Activated CD4-positive, alpha-beta T cell treated with anti-CD3 and anti-CD28 coated beads for 36 hours (primary cell): Measurements from ENCODE around the gene HCST. TPM values are rescaled to one million over a fixed set of nuclear protein-coding genes. Genes with fewer than 3 reads are reported as not detected.
"Not testable (repeated sequence)": the region's sequence is repeated elsewhere in the genome, so short reads cannot be mapped to it uniquely, and the experiment has no call there.

Source experiments
- ATAC-seq: fragments of 200-7000 bp; cut with Tn5 transposase; one replicate; pipeline ENCODE4 v1.10.0; 2021; ENCODE audit warnings: mild to moderate bottlenecking, moderate library complexity
- CTCF ChIA-PET: fragments of 350-600 bp; sonication (Branson Sonifier 250); formaldehyde crosslinking; loops from one replicate; lab custom pipeline; 2021; ENCODE audit warnings: antibody characterized with exemption; lab: Charles Lee
- POLR2A ChIA-PET: fragments of 350-600 bp; sonication (Branson Sonifier 250); formaldehyde crosslinking; loops from one replicate; lab custom pipeline; 2021; ENCODE audit warnings: antibody characterized with exemption, inconsistent platforms; lab: Charles Lee
- DNase-seq: peaks from one replicate; pipeline ENCODE4 v3.0.0-alpha.2; 2020
- H3K27ac Mint-ChIP-seq: one replicate; pipeline ENCODE4 v1.8.0; 2021; ENCODE audit warnings: mixed read lengths
- H3K27me3 Mint-ChIP-seq: one replicate; pipeline ENCODE4 v1.8.0; 2021; ENCODE audit warnings: mixed read lengths
- H3K36me3 Mint-ChIP-seq: one replicate; pipeline ENCODE4 v1.8.0; 2021; ENCODE audit warnings: low read depth, mixed read lengths
- H3K4me1 Mint-ChIP-seq: one replicate; pipeline ENCODE4 v1.8.0; 2021; ENCODE audit warnings: mixed read lengths
- H3K4me3 Mint-ChIP-seq: one replicate; pipeline ENCODE4 v1.8.0; 2021; ENCODE audit warnings: mild to moderate bottlenecking, moderate library complexity, mixed read lengths
- H3K9me3 Mint-ChIP-seq: one replicate; pipeline ENCODE4 v1.8.0; 2021; ENCODE audit warnings: low read depth, mixed read lengths
- intact Hi-C, 2 experiments: fragments of 100-400 bp; cut with DNase I in 1 of 2; cut with micrococcal nuclease in 1 of 2; formaldehyde crosslinking; loops; one replicate each; pipeline versions ENCODE4 v1.14.2 to v1.15.1; 2022 to 2024; cut with DNase I, micrococcal nuclease
- total RNA-seq, 2 experiments: library from RNA; stranded (reverse); gene quantifications; one replicate each; pipeline ENCODE4 v1.2.3, GENCODE V29; 2021

HCST gene
- total RNA-seq, 2 experiments from 2014 or later: 27.0 to 32.7 TPM

GRCh38 chr19:35879770-35880317, 22.5 kb upstream of the HCST start:
- Mint-ChIP-seq H3K36me3 (no peaks in the 10 kb centered on the region), H3K4me3 (no peak overlapping the region), H3K9me3 (no peaks in the 10 kb centered on the region), H3K27me3 (peaks cover 16% of the 10 kb centered on the region), H3K27ac (no peak overlapping the region), H3K4me1 (peaks cover 2% of the 10 kb centered on the region)
- ATAC-seq (peak; percentile 73), DNase-seq (peak; percentile 93)
- ChIA-PET CTCF (interaction anchor here (0.7 to 5.5 kb wide), 5 partner anchors 11 to 129 kb away, joined by 3 to 52 read pairs (median 3); no protein-coding TSS in a partner anchor), POLR2A (interaction anchor here (0.5 to 1.1 kb wide), 3 partner anchors 10 to 335 kb away, joined by 3 to 10 read pairs (median 4); partner anchors contain the start of genes KIRREL2 and ZNF146)
- intact Hi-C loops: loop anchor here in 1 of 2 experiments (1.0 to 5.0 kb wide), 3 partner anchors 11 to 188 kb away; no protein-coding TSS in a partner anchor

DNA sequence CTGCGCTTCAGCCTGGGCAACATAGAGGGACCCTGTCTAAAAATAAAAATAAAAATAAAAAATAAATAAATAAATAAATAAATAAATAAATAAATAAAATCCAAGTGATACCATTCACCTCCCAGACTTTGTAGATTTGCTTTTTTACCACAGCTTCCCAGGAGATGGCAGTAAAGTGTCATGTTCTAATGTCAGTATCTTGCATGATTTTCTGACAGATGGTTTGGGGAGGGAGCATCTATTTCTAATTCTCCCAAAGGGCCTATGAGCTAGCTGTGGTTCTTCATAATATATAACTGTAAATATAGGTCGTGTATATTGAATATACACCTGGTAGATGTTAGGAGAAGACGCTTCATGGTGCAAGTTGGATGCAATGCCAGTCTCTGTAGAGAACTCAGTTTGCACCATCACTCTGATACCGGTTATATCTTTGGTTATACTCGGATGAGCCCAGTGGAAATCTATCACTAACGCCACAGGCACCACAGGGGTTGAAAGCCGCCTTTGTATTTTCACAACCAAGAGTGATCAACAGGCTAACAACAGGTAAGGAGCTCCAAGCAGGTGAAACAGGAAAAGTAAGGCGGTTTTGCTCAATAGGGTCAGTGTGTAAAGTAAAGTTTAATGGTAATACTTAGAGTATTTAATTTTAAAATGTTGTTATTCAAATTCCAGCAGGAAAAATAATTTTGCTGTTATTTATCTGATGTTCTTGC, 20.1 kb upstream of the HCST start:
- intact Hi-C loops: loop anchor here (1.0 to 5.0 kb wide), 3 partner anchors 17 to 190 kb away; no protein-coding TSS in a partner anchor
- ChIA-PET POLR2A (no interaction called here), CTCF (interaction anchor here (0.6 to 5.5 kb wide), 8 partner anchors 16 to 177 kb away, joined by 3 to 52 read pairs (median 3); no protein-coding TSS in a partner anchor)
- H3K36me3 Mint-ChIP-seq: peaks cover 11% of the 10 kb centered on the region
- peaks cover 2% of the 10 kb centered on the region for H3K4me1 Mint-ChIP-seq
- peak; percentile 53 for ATAC-seq
- peak; percentile 35 for DNase-seq
- H3K9me3 Mint-ChIP-seq: no peaks in the 10 kb centered on the region
- no peak overlapping the region for H3K4me3 Mint-ChIP-seq
- H3K27me3 Mint-ChIP-seq: peaks cover 12% of the 10 kb centered on the region
- no peak overlapping the region for H3K27ac Mint-ChIP-seq

- CTCF ChIA-PET: interaction anchor here (0.6 to 5.5 kb wide), 8 partner anchors 9 to 75 kb away, joined by 3 to 52 read pairs (median 3); no protein-coding TSS in a partner anchor
- no peaks in the 10 kb centered on the region for H3K9me3 Mint-ChIP-seq
- ATAC-seq (peak; percentile 10), DNase-seq (no peak)
- POLR2A ChIA-PET: interaction anchor here (0.6 to 1.2 kb wide), 2 partner anchors 47 to 168 kb away, joined by 3 to 4 read pairs; no protein-coding TSS in a partner anchor
- intact Hi-C loops: loop anchor here in 1 of 2 experiments (5.0 kb wide), 1 partner anchor 192 kb away; no protein-coding TSS in a partner anchor
- H3K27ac Mint-ChIP-seq: no peak overlapping the region
- no peak overlapping the region for H3K4me3 Mint-ChIP-seq
- peaks cover 25% of the 10 kb centered on the region for H3K36me3 Mint-ChIP-seq
- peaks cover 7% of the 10 kb centered on the region for H3K27me3 Mint-ChIP-seq
- H3K4me1 Mint-ChIP-seq: peaks cover 2% of the 10 kb centered on the region
Observed at GRCh38 chr19:35883882-35884281, 18.4 kb upstream of the HCST start.

- H3K9me3 Mint-ChIP-seq: no peaks in the 10 kb centered on the region
- ATAC-seq: no peak
- no peaks in the 10 kb centered on the region for H3K27me3 Mint-ChIP-seq
- H3K36me3 Mint-ChIP-seq: peaks cover 36% of the 10 kb centered on the region
- ChIA-PET CTCF (interaction anchor here (0.8 to 1.0 kb wide), 2 partner anchors 24 to 47 kb away, joined by 3 read pairs; no protein-coding TSS in a partner anchor), POLR2A (no interaction called here)
- H3K4me3 Mint-ChIP-seq: no peak overlapping the region
- H3K27ac Mint-ChIP-seq: no peak overlapping the region
- no peak for DNase-seq
- intact Hi-C loops: no loop called here
- no peaks in the 10 kb centered on the region for H3K4me1 Mint-ChIP-seq
Observed at GRCh38 chr19:35885225-35885738, 17.0 kb upstream of the HCST start.

- CTCF ChIA-PET: interaction anchor here (0.8 to 1.0 kb wide), 2 partner anchors 23 to 46 kb away, joined by 3 read pairs; no protein-coding TSS in a partner anchor
- no peak overlapping the region for H3K27ac Mint-ChIP-seq
- peaks cover 41% of the 10 kb centered on the region for H3K36me3 Mint-ChIP-seq
- intact Hi-C loops: no loop called here
- no peak overlapping the region for H3K4me3 Mint-ChIP-seq
- POLR2A ChIA-PET: no interaction called here
- no peak for ATAC-seq
- H3K27me3 Mint-ChIP-seq: no peaks in the 10 kb centered on the region
- no peaks in the 10 kb centered on the region for H3K4me1 Mint-ChIP-seq
- no peaks in the 10 kb centered on the region for H3K9me3 Mint-ChIP-seq
- DNase-seq: no peak
Observed at GRCh38 chr19:35885904-35886303, 16.4 kb upstream of the HCST start.

DNA sequence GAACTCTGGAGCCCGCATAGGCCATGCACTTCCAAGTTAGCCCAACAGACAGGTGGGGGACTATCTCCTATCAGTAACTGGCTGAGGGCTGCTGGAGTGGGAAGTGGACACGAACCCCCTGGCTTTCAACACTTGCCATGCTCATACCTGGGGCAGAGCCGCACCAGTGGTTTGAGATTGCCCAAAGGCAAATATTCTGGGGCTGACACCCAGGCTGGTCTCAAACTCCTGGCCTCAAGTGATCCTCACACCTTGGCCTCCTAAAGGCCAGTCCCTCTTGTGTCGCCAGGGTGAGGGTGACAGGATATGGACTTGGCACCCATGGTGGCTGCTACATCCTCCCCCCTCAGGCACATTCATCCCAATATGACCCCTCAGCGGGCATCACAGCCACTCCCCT, 15.1 kb upstream of the HCST start:
- ATAC-seq (no peak), DNase-seq (no peak)
- ChIA-PET CTCF (interaction anchor here (0.7 kb wide), 1 partner anchor 150 kb away, joined by 3 read pairs; no protein-coding TSS in a partner anchor), POLR2A (no interaction called here)
- no peaks in the 10 kb centered on the region for H3K27me3 Mint-ChIP-seq
- intact Hi-C loops: no loop called here
- no peaks in the 10 kb centered on the region for H3K4me1 Mint-ChIP-seq
- peaks cover 47% of the 10 kb centered on the region for H3K36me3 Mint-ChIP-seq
- no peaks in the 10 kb centered on the region for H3K9me3 Mint-ChIP-seq
- H3K4me3 Mint-ChIP-seq: no peak overlapping the region
- H3K27ac Mint-ChIP-seq: no peak overlapping the region

DNA sequence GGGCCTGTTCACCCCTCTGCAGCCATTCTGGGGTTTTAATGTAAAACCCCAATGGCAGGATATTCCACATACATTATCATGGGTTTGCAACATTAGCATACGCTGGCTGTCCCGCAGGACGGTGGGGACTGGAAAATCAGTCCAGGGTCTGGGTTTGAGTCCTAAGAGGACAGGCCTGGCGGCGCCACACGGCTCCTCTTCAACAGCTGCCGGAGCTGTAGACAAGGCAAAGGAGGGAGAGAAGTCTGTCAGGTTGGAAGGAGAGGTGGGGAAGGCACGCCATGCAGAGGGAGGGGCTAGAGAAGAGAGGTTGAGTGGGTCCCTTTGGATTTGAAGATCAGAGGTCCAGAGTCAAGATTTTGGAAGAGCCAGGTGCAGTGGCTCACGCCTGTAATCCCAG, 13.9 kb upstream of the HCST start:
- peaks cover 7% of the 10 kb centered on the region for H3K4me1 Mint-ChIP-seq
- peaks cover 56% of the 10 kb centered on the region for H3K36me3 Mint-ChIP-seq
- DNase-seq: no peak
- H3K9me3 Mint-ChIP-seq: no peaks in the 10 kb centered on the region
- ATAC-seq: no peak
- ChIA-PET POLR2A (interaction anchor here (0.7 kb wide), 1 partner anchor 42 kb away, joined by 4 read pairs; no protein-coding TSS in a partner anchor), CTCF (interaction anchor here (0.6 kb wide), 1 partner anchor 333 kb away, joined by 3 read pairs; no protein-coding TSS in a partner anchor)
- intact Hi-C loops: no loop called here
- H3K27me3 Mint-ChIP-seq: no peaks in the 10 kb centered on the region
- H3K27ac Mint-ChIP-seq: no peak overlapping the region
- no peak overlapping the region for H3K4me3 Mint-ChIP-seq

GRCh38 chr19:35889370-35890112, 12.8 kb upstream of the HCST start:
- intact Hi-C loops: no loop called here
- no peak for ATAC-seq
- Mint-ChIP-seq H3K9me3 (no peaks in the 10 kb centered on the region), H3K4me1 (peaks cover 9% of the 10 kb centered on the region), H3K27ac (no peak overlapping the region), H3K4me3 (no peak overlapping the region), H3K36me3 (peaks cover 64% of the 10 kb centered on the region), H3K27me3 (no peaks in the 10 kb centered on the region)
- POLR2A ChIA-PET: no interaction called here
- DNase-seq: no peak
- CTCF ChIA-PET: interaction anchor here (0.6 kb wide), 1 partner anchor 236 kb away, joined by 3 read pairs; no protein-coding TSS in a partner anchor

DNA sequence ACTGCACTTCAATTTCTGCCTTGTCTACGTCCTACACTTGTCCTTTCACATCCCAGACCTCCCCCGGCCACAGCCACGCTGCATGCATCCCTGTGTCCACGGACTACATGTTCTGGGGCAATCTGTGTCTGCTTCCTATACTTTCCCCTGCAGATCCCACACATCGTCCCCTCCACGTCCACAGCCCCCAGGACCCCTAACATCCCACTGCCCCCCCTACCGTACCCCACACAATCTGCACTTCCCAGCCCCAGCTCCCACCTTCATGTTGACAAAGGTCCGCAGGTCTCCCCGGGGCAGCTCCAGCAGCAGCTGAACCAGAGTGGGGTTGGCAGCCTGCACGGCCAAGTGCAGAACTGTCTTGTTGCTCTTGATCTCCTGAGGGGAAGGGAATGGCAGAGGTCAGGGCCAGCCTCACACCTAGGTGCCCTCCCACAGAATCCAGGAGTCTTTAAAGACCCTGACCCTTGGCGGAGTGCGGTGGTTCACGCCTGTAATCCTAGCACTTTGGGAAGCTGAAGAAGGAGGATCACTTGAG, 12.1 kb upstream of the HCST start:
- ATAC-seq: no peak
- no peaks in the 10 kb centered on the region for H3K9me3 Mint-ChIP-seq
- CTCF ChIA-PET: interaction anchor here (1.2 kb wide), 1 partner anchor 10 kb away, joined by 4 read pairs; no protein-coding TSS in a partner anchor
- H3K27me3 Mint-ChIP-seq: no peaks in the 10 kb centered on the region
- intact Hi-C loops: no loop called here
- DNase-seq: no peak
- no peak overlapping the region for H3K27ac Mint-ChIP-seq
- peaks cover 68% of the 10 kb centered on the region for H3K36me3 Mint-ChIP-seq
- POLR2A ChIA-PET: no interaction called here
- peaks cover 11% of the 10 kb centered on the region for H3K4me1 Mint-ChIP-seq
- H3K4me3 Mint-ChIP-seq: no peak overlapping the region

GRCh38 chr19:35891819-35892218, 10.5 kb upstream of the HCST start:
- POLR2A ChIA-PET, ATAC-seq: not testable (repeated sequence)

More at GRCh38 chr19:35891819-35892218, 10.5 kb upstream of the HCST start:
- H3K9me3 Mint-ChIP-seq, H3K27ac Mint-ChIP-seq, intact Hi-C loops, H3K4me3 Mint-ChIP-seq, H3K27me3 Mint-ChIP-seq, DNase-seq: not testable (repeated sequence)
- CTCF ChIA-PET: interaction anchor here (1.0 to 1.4 kb wide), 4 partner anchors 8 to 45 kb away, joined by 3 to 4 read pairs (median 4); no protein-coding TSS in a partner anchor
- H3K36me3 Mint-ChIP-seq: peaks cover 76% of the 10 kb centered on the region
- H3K4me1 Mint-ChIP-seq: peaks cover 22% of the 10 kb centered on the region
